Hepatocyte (in vitro differentiated cells): ENCODE results near the gene ESRRG. TPM values are rescaled to one million over a fixed set of nuclear protein-coding genes. Genes with fewer than 3 reads are reported as not detected.

ENCODE experiments used
- DNase-seq: peaks from one replicate; pipeline ENCODE4 v3.0.0-alpha.2; 2016; ENCODE audit warnings: low spot score
- H2AFZ ChIP-seq: fragments of 200-600 bp; sonication (generic); 2 replicates; pipeline ENCODE4 v1.6.0; 2016; ENCODE audit warnings: antibody characterized with exemption, mild to moderate bottlenecking
- H3K27ac ChIP-seq: fragments of 200-600 bp; sonication (generic); 2 replicates; pipeline ENCODE4 v1.5.1; 2016; ENCODE audit warnings: mild to moderate bottlenecking
- H3K27me3 ChIP-seq: fragments of 200-600 bp; sonication (generic); 2 replicates; pipeline ENCODE4 v1.6.1; 2016
- H3K36me3 ChIP-seq: fragments of 200-600 bp; sonication (generic); replicated peaks from 2 replicates; pipeline ENCODE4 v1.5.1; 2016; ENCODE audit warnings: low read depth; ENCODE audit not compliant: insufficient read depth
- H3K4me1 ChIP-seq: fragments of 200-600 bp; sonication (generic); 2 replicates; pipeline ENCODE4 v1.5.1; 2016; ENCODE audit warnings: mild to moderate bottlenecking, moderate library complexity; ENCODE audit not compliant: insufficient read depth
- H3K4me2 ChIP-seq: fragments of 200-600 bp; sonication (generic); 2 replicates; pipeline ENCODE4 v1.6.0; 2016
- H3K4me3 ChIP-seq: fragments of 200-600 bp; sonication (generic); 2 replicates; pipeline ENCODE4 v1.5.1; 2016; ENCODE audit warnings: mild to moderate bottlenecking
- H3K79me2 ChIP-seq: fragments of 200-600 bp; sonication (generic); 2 replicates; pipeline ENCODE4 v1.6.0; 2017; ENCODE audit warnings: mild to moderate bottlenecking
- H3K9me2 ChIP-seq: fragments of 200-600 bp; sonication (generic); replicated peaks from 2 replicates; pipeline ENCODE4 v1.6.0; 2017; ENCODE audit warnings: mild to moderate bottlenecking; ENCODE audit not compliant: insufficient read depth
- H3K9me3 ChIP-seq: fragments of 200-600 bp; sonication (generic); 2 replicates; pipeline ENCODE4 v1.5.1; 2016; ENCODE audit warnings: low read depth, mild to moderate bottlenecking
- H4K20me1 ChIP-seq: fragments of 200-600 bp; sonication (generic); 2 replicates; pipeline ENCODE4 v1.6.0; 2016; ENCODE audit warnings: mild to moderate bottlenecking; ENCODE audit not compliant: insufficient read depth, poor library complexity, severe bottlenecking
- CTCF ChIP-seq: fragments of 200-600 bp; sonication (generic); IDR thresholded peaks from 2 replicates; pipeline ENCODE4 v1.5.1; 2016; ENCODE audit warnings: antibody characterized with exemption, mild to moderate bottlenecking; ENCODE audit not compliant: poor library complexity
- EZH2 ChIP-seq: fragments of 200-600 bp; sonication (generic); IDR thresholded peaks from 2 replicates; pipeline ENCODE4 v1.6.1; 2016; ENCODE audit warnings: antibody characterized with exemption, mild to moderate bottlenecking, borderline replicate concordance
- EZH2phosphoT487 ChIP-seq: fragments of 200-600 bp; sonication (generic); IDR thresholded peaks from one replicate; pipeline ENCODE4 v1.6.1; 2018; ENCODE audit warnings: antibody characterized with exemption, mild to moderate bottlenecking, low read depth, moderate library complexity; ENCODE audit not compliant: unreplicated experiment, severe bottlenecking
- WGBS: methylation state at CpG from one replicate; pipeline ENCODE4 v1.1.6; 2016; ENCODE audit warnings: low lambda C conversion rate; ENCODE audit errors: missing lambda C conversion rate; 5-methylcytosine and 5-hydroxymethylcytosine counted together
- polyA plus RNA-seq: library from polyadenylated mRNA; unstranded; fragments of >200 nt; fragmentation: Nextera tagmentation; extraction: Ambion mirVana; gene quantifications from 2 replicates; pipeline ENCODE4 v1.2.1, GENCODE V29; 2016
- total RNA-seq: library from RNA; depleted of rRNA; stranded (reverse); fragments of >200 nt; gene quantifications from 2 replicates; pipeline ENCODE4 v1.2.3, GENCODE V29; 2014

Gene ESRRG
- total and polyA plus RNA-seq, 2 experiments from 2014 or later = 2.8 to 10.3 TPM

- no peak for DNase-seq
- no peaks in the 10 kb centered on the region for H3K36me3 ChIP-seq
Measured at GRCh38 chr1:216612291-216612690, 110.9 kb downstream of the ESRRG start.

GRCh38 chr1:216607067-216607697 is 116.0 kb downstream of the ESRRG start:
- H3K4me3 ChIP-seq = no peak overlapping the region
- 83% methylated on average over 5 of the region's 5 CpGs for WGBS
- no peaks in the 10 kb centered on the region for H3K9me3 ChIP-seq
- H3K4me1 ChIP-seq = no peaks in the 10 kb centered on the region
- no peaks in the 10 kb centered on the region for H4K20me1 ChIP-seq
- no peaks in the 10 kb centered on the region for H3K9me2 ChIP-seq
- TF ChIP-seq EZH2phosphoT487 (no peak), CTCF (no peak)
- H3K36me3 ChIP-seq = no peaks in the 10 kb centered on the region
- no peaks in the 10 kb centered on the region for H3K79me2 ChIP-seq
- no peaks in the 10 kb centered on the region for H3K27me3 ChIP-seq
- no peak for DNase-seq
- no peak overlapping the region for H2AFZ ChIP-seq
- no peak overlapping the region for H3K4me2 ChIP-seq
- H3K27ac ChIP-seq = no peak overlapping the region

More at GRCh38 chr1:216612291-216612690, 110.9 kb downstream of the ESRRG start:
- H2AFZ ChIP-seq = no peak overlapping the region
- no peak overlapping the region for H3K4me2 ChIP-seq
- 81% methylated on average over 2 of the region's 2 CpGs for WGBS
- H3K9me2 ChIP-seq = no peaks in the 10 kb centered on the region
- H3K27ac ChIP-seq = no peak overlapping the region
- no peaks in the 10 kb centered on the region for H3K4me1 ChIP-seq
- no peaks in the 10 kb centered on the region for H4K20me1 ChIP-seq
- H3K27me3 ChIP-seq = no peaks in the 10 kb centered on the region
- H3K79me2 ChIP-seq = no peaks in the 10 kb centered on the region
- no peaks in the 10 kb centered on the region for H3K9me3 ChIP-seq
- no peak for TF ChIP-seq EZH2
- TF ChIP-seq CTCF = no peak
- no peak for TF ChIP-seq EZH2phosphoT487
- H3K4me3 ChIP-seq = no peak overlapping the region

- peaks cover 3% of the 10 kb centered on the region for H3K4me1 ChIP-seq
- H3K4me2 ChIP-seq = no peak overlapping the region
- no peak overlapping the region for H2AFZ ChIP-seq
- no peak for TF ChIP-seq EZH2phosphoT487
- no peak for TF ChIP-seq CTCF
- no peak for TF ChIP-seq EZH2
- H4K20me1 ChIP-seq = no peaks in the 10 kb centered on the region
- no peaks in the 10 kb centered on the region for H3K36me3 ChIP-seq
- H3K9me3 ChIP-seq = no peaks in the 10 kb centered on the region
- 35% methylated on average over 4 of the region's 4 CpGs for WGBS
- H3K9me2 ChIP-seq = no peaks in the 10 kb centered on the region
- DNase-seq = no peak
- H3K27me3 ChIP-seq = no peaks in the 10 kb centered on the region
- H3K4me3 ChIP-seq = no peak overlapping the region
- no peaks in the 10 kb centered on the region for H3K79me2 ChIP-seq
- no peak overlapping the region for H3K27ac ChIP-seq
Measured at GRCh38 chr1:216606047-216606637, 117.1 kb downstream of the ESRRG start.
